Measurements from ENCODE around the gene HABP2. TPM values are rescaled to one million over a fixed set of nuclear protein-coding genes. Genes with fewer than 3 reads are reported as not detected.

The HABP2 gene
- total and polyA plus RNA-seq, 2 experiments from 2014 or later, result not detected

GRCh38 chr10:113618338-113618737, 65.5 kb downstream of the HABP2 start (continued):
- TF ChIP-seq ZNF462 (CRISPR knock-in tag; IDR thresholded peaks at IDR 0.05) (no peak), EZH2 (IDR thresholded peaks at IDR 0.05; ENCODE audit: low read depth, unreplicated experiment) (no peak), NANOG (IDR thresholded peaks at IDR 0.05; ENCODE audit: borderline replicate concordance) (no peak), REST (IDR thresholded peaks at IDR 0.05; ENCODE audit: unreplicated experiment) (no peak), ZNF331 (CRISPR knock-in tag; IDR thresholded peaks at IDR 0.05; ENCODE audit: low read depth) (no peak), ZNF114 (CRISPR knock-in tag; IDR thresholded peaks at IDR 0.05) (no peak), CTCF (conservative IDR thresholded peaks at IDR 0.05; ENCODE audit: low read depth in 2 of 2) (no peak), EZH2phosphoT487 (IDR thresholded peaks at IDR 0.05; ENCODE audit: unreplicated experiment) (no peak), STAT1 (IDR thresholded peaks at IDR 0.05; ENCODE audit: unreplicated experiment) (no peak)

Measured in GM23338 (cell line).